Measurements from ENCODE around the gene PPP5C.

DNA sequence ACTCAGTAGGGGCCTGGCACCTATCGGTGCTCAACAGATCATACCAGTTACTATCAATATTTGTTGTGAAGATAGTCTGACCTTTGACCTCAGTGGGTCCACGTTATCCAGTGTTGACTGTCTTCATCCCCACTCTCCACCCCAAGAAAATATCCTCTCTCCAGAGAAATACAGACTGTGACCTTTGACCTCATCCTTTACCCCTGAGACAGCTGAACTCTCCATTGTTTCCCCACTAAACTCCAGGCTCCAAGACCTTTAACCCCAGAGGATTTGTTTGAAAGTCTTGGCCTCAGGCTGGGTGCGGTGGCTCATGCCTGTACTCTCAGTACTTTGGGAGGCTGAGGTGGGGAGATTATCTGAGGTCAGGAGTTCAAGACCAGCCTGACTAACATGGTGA is 22.6 kb upstream of the PPP5C start:
- TF ChIP-seq, protein P1, sequence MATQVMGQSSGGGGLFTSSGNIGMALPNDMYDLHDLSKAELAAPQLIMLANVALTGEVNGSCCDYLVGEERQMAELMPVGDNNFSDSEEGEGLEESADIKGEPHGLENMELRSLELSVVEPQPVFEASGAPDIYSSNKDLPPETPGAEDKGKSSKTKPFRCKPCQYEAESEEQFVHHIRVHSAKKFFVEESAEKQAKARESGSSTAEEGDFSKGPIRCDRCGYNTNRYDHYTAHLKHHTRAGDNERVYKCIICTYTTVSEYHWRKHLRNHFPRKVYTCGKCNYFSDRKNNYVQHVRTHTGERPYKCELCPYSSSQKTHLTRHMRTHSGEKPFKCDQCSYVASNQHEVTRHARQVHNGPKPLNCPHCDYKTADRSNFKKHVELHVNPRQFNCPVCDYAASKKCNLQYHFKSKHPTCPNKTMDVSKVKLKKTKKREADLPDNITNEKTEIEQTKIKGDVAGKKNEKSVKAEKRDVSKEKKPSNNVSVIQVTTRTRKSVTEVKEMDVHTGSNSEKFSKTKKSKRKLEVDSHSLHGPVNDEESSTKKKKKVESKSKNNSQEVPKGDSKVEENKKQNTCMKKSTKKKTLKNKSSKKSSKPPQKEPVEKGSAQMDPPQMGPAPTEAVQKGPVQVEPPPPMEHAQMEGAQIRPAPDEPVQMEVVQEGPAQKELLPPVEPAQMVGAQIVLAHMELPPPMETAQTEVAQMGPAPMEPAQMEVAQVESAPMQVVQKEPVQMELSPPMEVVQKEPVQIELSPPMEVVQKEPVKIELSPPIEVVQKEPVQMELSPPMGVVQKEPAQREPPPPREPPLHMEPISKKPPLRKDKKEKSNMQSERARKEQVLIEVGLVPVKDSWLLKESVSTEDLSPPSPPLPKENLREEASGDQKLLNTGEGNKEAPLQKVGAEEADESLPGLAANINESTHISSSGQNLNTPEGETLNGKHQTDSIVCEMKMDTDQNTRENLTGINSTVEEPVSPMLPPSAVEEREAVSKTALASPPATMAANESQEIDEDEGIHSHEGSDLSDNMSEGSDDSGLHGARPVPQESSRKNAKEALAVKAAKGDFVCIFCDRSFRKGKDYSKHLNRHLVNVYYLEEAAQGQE (IDR thresholded peaks at IDR 0.05; ENCODE audit: low read depth) = no peak
- TF ChIP-seq FOXM1 (IDR thresholded peaks at IDR 0.05; ENCODE audit: borderline replicate concordance, low read depth) = no peak
- TF ChIP-seq, protein P2, sequence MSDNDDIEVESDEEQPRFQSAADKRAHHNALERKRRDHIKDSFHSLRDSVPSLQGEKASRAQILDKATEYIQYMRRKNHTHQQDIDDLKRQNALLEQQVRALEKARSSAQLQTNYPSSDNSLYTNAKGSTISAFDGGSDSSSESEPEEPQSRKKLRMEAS (IDR thresholded peaks at IDR 0.05) = no peak
- no peak for TF ChIP-seq EP300 (IDR thresholded peaks at IDR 0.05; ENCODE audit: borderline replicate concordance)
- TF ChIP-seq ZBTB7A (IDR thresholded peaks at IDR 0.05; ENCODE audit: low read depth) = no peak
- no peak for TF ChIP-seq RAD21 (IDR thresholded peaks at IDR 0.05; ENCODE audit: low read depth)
- TF ChIP-seq TAF1 (IDR thresholded peaks at IDR 0.05; ENCODE audit: low read depth) = no peak
- no peak for TF ChIP-seq EGR1 (IDR thresholded peaks at IDR 0.05)
- TF ChIP-seq, protein P3, sequence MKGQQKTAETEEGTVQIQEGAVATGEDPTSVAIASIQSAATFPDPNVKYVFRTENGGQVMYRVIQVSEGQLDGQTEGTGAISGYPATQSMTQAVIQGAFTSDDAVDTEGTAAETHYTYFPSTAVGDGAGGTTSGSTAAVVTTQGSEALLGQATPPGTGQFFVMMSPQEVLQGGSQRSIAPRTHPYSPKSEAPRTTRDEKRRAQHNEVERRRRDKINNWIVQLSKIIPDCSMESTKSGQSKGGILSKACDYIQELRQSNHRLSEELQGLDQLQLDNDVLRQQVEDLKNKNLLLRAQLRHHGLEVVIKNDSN (IDR thresholded peaks at IDR 0.05) = no peak
- TF ChIP-seq CEBPB (IDR thresholded peaks at IDR 0.05) = no peak
